H9 (cell line): ENCODE data around the gene TCF7L2. TPM values are rescaled to one million over a fixed set of nuclear protein-coding genes. Genes with fewer than 3 reads are reported as not detected.
A peak's percentile ranks its signal among the peaks of the same experiment; 100 is the strongest.

Experiments used
- DNase-seq: peaks from one replicate; pipeline ENCODE4 v3.0.0-alpha.2; 2017
- H2AFZ ChIP-seq: one replicate; pipeline ENCODE4 v1.6.1; 2013; ENCODE audit warnings: mild to moderate bottlenecking, low read length, control low read depth, moderate library complexity
- H2AK5ac ChIP-seq: 2 replicates; pipeline ENCODE4 v1.6.1; 2013; ENCODE audit warnings: low read length, control low read depth, mixed read lengths; ENCODE audit not compliant: insufficient read length
- H2BK120ac ChIP-seq: one replicate; pipeline ENCODE4 v1.6.1; 2013; ENCODE audit warnings: low read depth, mild to moderate bottlenecking, low read length, control low read depth, inconsistent platforms; ENCODE audit not compliant: poor library complexity, severe bottlenecking
- H2BK12ac ChIP-seq: 2 replicates; pipeline ENCODE4 v1.6.1; 2013; ENCODE audit warnings: low read length, control low read depth, mixed read lengths, low read depth; ENCODE audit not compliant: insufficient read length
- H2BK15ac ChIP-seq: 2 replicates; pipeline ENCODE4 v1.6.1; 2013; ENCODE audit warnings: low read depth, low read length, control low read depth
- H2BK20ac ChIP-seq: one replicate; pipeline ENCODE4 v1.6.1; 2013; ENCODE audit warnings: low read depth, mild to moderate bottlenecking, low read length, control low read depth, inconsistent platforms; ENCODE audit not compliant: poor library complexity, severe bottlenecking
- H2BK5ac ChIP-seq: 2 replicates; pipeline ENCODE4 v1.6.1; 2013; ENCODE audit warnings: low read length, control low read depth, mixed read lengths; ENCODE audit not compliant: insufficient read length
- H3K14ac ChIP-seq: 2 replicates; pipeline ENCODE4 v1.6.1; 2013; ENCODE audit warnings: low read length, control low read depth; ENCODE audit not compliant: insufficient read depth
- H3K18ac ChIP-seq: 2 replicates; pipeline ENCODE4 v1.6.1; 2013; ENCODE audit warnings: low read depth, mild to moderate bottlenecking, mixed read lengths, low read length, control low read depth; ENCODE audit not compliant: insufficient read length
- H3K23ac ChIP-seq: 2 replicates; pipeline ENCODE4 v1.6.1; 2013; ENCODE audit warnings: low read length, control low read depth, mixed read lengths, low read depth; ENCODE audit not compliant: insufficient read length
- H3K23me2 ChIP-seq: 2 replicates; pipeline ENCODE4 v1.6.1; 2013; ENCODE audit warnings: low read depth, mild to moderate bottlenecking, mixed read lengths, low read length, control low read depth; ENCODE audit not compliant: insufficient read length, poor library complexity, severe bottlenecking
- H3K27ac ChIP-seq: 2 replicates; pipeline ENCODE4 v1.5.1; 2013; ENCODE audit warnings: low read length, control low read depth, mixed read lengths, low read depth; ENCODE audit not compliant: insufficient read length
- H3K27me3 ChIP-seq: 2 replicates; pipeline ENCODE4 v1.6.1; 2013; ENCODE audit warnings: low read length, control low read depth, inconsistent platforms; ENCODE audit not compliant: insufficient read depth
- H3K4ac ChIP-seq: 2 replicates; pipeline ENCODE4 v1.6.1; 2013; ENCODE audit warnings: low read depth, mild to moderate bottlenecking, control low read depth, inconsistent platforms, low read length, moderate library complexity
- H3K4me1 ChIP-seq: 2 replicates; pipeline ENCODE4 v1.6.1; 2013; ENCODE audit warnings: low read length, control low read depth, inconsistent platforms; ENCODE audit not compliant: insufficient read depth
- H3K4me2 ChIP-seq: 2 replicates; pipeline ENCODE4 v1.6.1; 2013; ENCODE audit warnings: low read length, control low read depth, mixed read lengths; ENCODE audit not compliant: insufficient read length, insufficient read depth
- H3K56ac ChIP-seq: 2 replicates; pipeline ENCODE4 v1.6.1; 2013; ENCODE audit warnings: low read depth, mild to moderate bottlenecking, mixed read lengths, low read length, control low read depth; ENCODE audit not compliant: insufficient read length
- H3K79me1 ChIP-seq: 2 replicates; pipeline ENCODE4 v1.6.1; 2013; ENCODE audit warnings: low read depth, mild to moderate bottlenecking, moderate library complexity, low read length, control low read depth, inconsistent platforms; ENCODE audit not compliant: insufficient read depth, poor library complexity, severe bottlenecking
- H3K79me2 ChIP-seq: 2 replicates; pipeline ENCODE4 v1.6.1; 2013; ENCODE audit warnings: low read length, control low read depth, inconsistent platforms; ENCODE audit not compliant: insufficient read depth
- H3K9ac ChIP-seq: 2 replicates; pipeline ENCODE4 v1.6.1; 2013; ENCODE audit warnings: low read length, control low read depth, mixed read lengths; ENCODE audit not compliant: insufficient read length; ENCODE audit errors: extremely low read depth
- H3K9me3 ChIP-seq: one replicate; pipeline ENCODE4 v1.6.1; 2013; ENCODE audit warnings: low read depth, low read length, inconsistent platforms; ENCODE audit not compliant: control insufficient read depth
- H3T11ph ChIP-seq: one replicate; pipeline ENCODE4 v1.6.1; 2013; ENCODE audit warnings: mild to moderate bottlenecking, low read length, control low read depth, inconsistent platforms
- H4K20me1 ChIP-seq: one replicate; pipeline ENCODE4 v1.6.1; 2013; ENCODE audit not compliant: control insufficient read depth, insufficient read length, insufficient read depth
- H4K5ac ChIP-seq: 2 replicates; pipeline ENCODE4 v1.6.1; 2013; ENCODE audit warnings: low read depth, mild to moderate bottlenecking, mixed read lengths, low read length, control low read depth; ENCODE audit not compliant: insufficient read length
- H4K8ac ChIP-seq: replicated peaks from 2 replicates; pipeline ENCODE4 v1.6.1; 2013; ENCODE audit warnings: low read length, control low read depth, mixed read lengths, low read depth; ENCODE audit not compliant: insufficient read length
- H4K91ac ChIP-seq: 2 replicates; pipeline ENCODE4 v1.6.1; 2013; ENCODE audit warnings: low read depth, mild to moderate bottlenecking, moderate library complexity, mixed read lengths, low read length, control low read depth; ENCODE audit not compliant: insufficient read length
- H3K27ac Mint-ChIP-seq, 3 experiments: 2 replicates in 2 of 3; 3 replicates in 1 of 3; pipeline ENCODE4 v1.8.0; 2020 to 2021; ENCODE audit warnings: mixed read lengths in 3 of 3, mild to moderate bottlenecking in 1 of 3, moderate library complexity in 1 of 3
- H3K27me3 Mint-ChIP-seq: 2 replicates; pipeline ENCODE4 v1.8.0; 2021; ENCODE audit warnings: low read depth, mild to moderate bottlenecking, moderate library complexity, mixed read lengths
- H3K36me3 Mint-ChIP-seq, 3 experiments: 2 replicates in 2 of 3; 3 replicates in 1 of 3; pipeline ENCODE4 v1.8.0; 2020 to 2021; ENCODE audit warnings: low read depth in 3 of 3, mixed read lengths in 3 of 3; ENCODE audit not compliant: insufficient read depth in 1 of 3
- H3K4me1 Mint-ChIP-seq, 2 experiments: 2 replicates each; pipeline ENCODE4 v1.8.0; 2020; ENCODE audit warnings: mixed read lengths in 2 of 2
- H3K4me3 Mint-ChIP-seq, 2 experiments: 2 replicates in 1 of 2; 3 replicates in 1 of 2; pipeline ENCODE4 v1.8.0; 2020 to 2021; ENCODE audit warnings: mild to moderate bottlenecking in 2 of 2, mixed read lengths in 2 of 2, moderate library complexity in 1 of 2
- H3K9me3 Mint-ChIP-seq, 2 experiments: 2 replicates in 1 of 2; 3 replicates in 1 of 2; pipeline ENCODE4 v1.8.0; 2020; ENCODE audit warnings: mild to moderate bottlenecking in 2 of 2, mixed read lengths in 2 of 2, moderate library complexity in 1 of 2
- CTCF ChIP-seq: fragments of 200-600 bp; sonication (generic); conservative IDR thresholded peaks from 3 replicates; pipeline ENCODE4 v1.8.0; 2021; ENCODE audit warnings: antibody characterized with exemption, mild to moderate bottlenecking
- WGBS: extraction: QIAGEN DNeasy Blood & Tissue Kit; methylation state at CpG from one replicate; pipeline ENCODE4 v1.1.7; 2013; ENCODE audit warnings: missing lambda C conversion rate, low lambda C conversion rate, mixed read lengths; ENCODE audit not compliant: insufficient read length; ENCODE audit errors: extremely low coverage; 5-methylcytosine and 5-hydroxymethylcytosine counted together
- total RNA-seq: library from RNA; stranded (reverse); gene quantifications from 2 replicates; pipeline ENCODE4 v1.2.1, GENCODE V29; 2021

TCF7L2 gene
- total RNA-seq, 1 experiment from 2014 or later = 71.1 TPM

- Histone ChIP-seq H2BK20ac (no peak overlapping the region), H3K79me2 (no peaks in the 10 kb centered on the region), H3K4ac (no peak overlapping the region), H3K23ac (no peak overlapping the region), H2BK5ac (no peak overlapping the region), H2AK5ac (no peak overlapping the region), H3K27me3 (no peaks in the 10 kb centered on the region), H2AFZ (no peak overlapping the region), H3K14ac (0 out of 2 replicates have a peak overlapping the region, but pooled peaks have one; percentile 36), H2BK120ac (no peak overlapping the region), H4K8ac (peak overlapping the region; percentile 67), H3K4me2 (no peak overlapping the region), H4K5ac (no peak overlapping the region), H2BK12ac (no peak overlapping the region), H3K79me1 (no peaks in the 10 kb centered on the region), H3K56ac (no peak overlapping the region), H3K18ac (peak overlapping the region; percentile 50), H3K9me3 (no peaks in the 10 kb centered on the region), H3K23me2 (peaks cover 4% of the 10 kb centered on the region), H3K9ac (no peak overlapping the region), H3K27ac (no peak overlapping the region), H3T11ph (no peak overlapping the region), H4K20me1 (no peaks in the 10 kb centered on the region), H3K4me1 (no peaks in the 10 kb centered on the region; the same call in 1 of the 2 replicates), H2BK15ac (0 out of 2 replicates have a peak overlapping the region, but pooled peaks have one; percentile 48), H4K91ac (no peak overlapping the region)
- peaks cover 2 to 7% of the 10 kb centered on the region in 2 experiments; a peak in 2 of 4 replicates for H3K4me1 Mint-ChIP-seq
- H3K4me3 Mint-ChIP-seq = no peak overlapping the region
- H3K27me3 Mint-ChIP-seq = no peaks in the 10 kb centered on the region; the same call in 1 of the 2 replicates
- peak; percentile 48; the same call in 2 of the 3 replicates for TF ChIP-seq CTCF
- DNase-seq = peak; percentile 53
- no peak overlapping the region for H3K27ac Mint-ChIP-seq
- peaks cover 0 to 2% (median 0%) of the 10 kb centered on the region in 3 experiments; a peak in 1 of 7 replicates for H3K36me3 Mint-ChIP-seq
- peaks cover 3 to 8% of the 10 kb centered on the region in 2 experiments; a peak in 4 of 5 replicates for H3K9me3 Mint-ChIP-seq
- no CpG with 5 or more reads among the region's 4 CpGs for WGBS
Measured at GRCh38 chr10:113202011-113202410, 252.0 kb downstream of the TCF7L2 start.
